ENCODE results near the gene SORCS3. TPM values are rescaled to one million over a fixed set of nuclear protein-coding genes. Genes with fewer than 3 reads are reported as not detected.
A peak's percentile ranks its signal among the peaks of the same experiment; 100 is the strongest.

The SORCS3 gene
- total RNA-seq, 1 experiment from 2014 or later: 0.04 TPM

GRCh38 chr10:104650072-104650471 lies 9.0 kb downstream of the SORCS3 start:
- Mint-ChIP-seq H3K9me3 (no peaks in the 10 kb centered on the region), H3K4me3 (no peak overlapping the region), H3K4me1 (peaks cover 0 to 7% of the 10 kb centered on the region in 2 experiments; a peak in 2 of 4 replicates), H3K27ac (no peak overlapping the region), H3K27me3 (ENCODE audit: low read depth) (peaks cover 44% of the 10 kb centered on the region), H3K36me3 (ENCODE audit: insufficient read depth in 1 of 3, low read depth in 3 of 3) (no peaks in the 10 kb centered on the region)
- H4K8ac ChIP-seq (replicated peaks; ENCODE audit: insufficient read length, low read depth, low read length): no peak overlapping the region
- H2BK5ac ChIP-seq (ENCODE audit: insufficient read length, low read length): no peak overlapping the region
- no peak overlapping the region for H3K56ac ChIP-seq (ENCODE audit: insufficient read length, low read depth, low read length)
- no peaks in the 10 kb centered on the region for H3K23me2 ChIP-seq (ENCODE audit: insufficient read length, low read depth, low read length, poor library complexity, severe bottlenecking)
- H4K91ac ChIP-seq (ENCODE audit: insufficient read length, low read depth, low read length): no peak overlapping the region
- no peaks in the 10 kb centered on the region for H3K79me2 ChIP-seq (ENCODE audit: insufficient read depth, low read length)
- H3K18ac ChIP-seq (ENCODE audit: insufficient read length, low read depth, low read length): no peak overlapping the region
- H3K27ac ChIP-seq (ENCODE audit: insufficient read length, low read depth, low read length): no peak overlapping the region
- no peak overlapping the region for H3T11ph ChIP-seq (ENCODE audit: low read length)
- H3K9me3 ChIP-seq (ENCODE audit: control insufficient read depth, low read depth, low read length): no peaks in the 10 kb centered on the region
- no peaks in the 10 kb centered on the region for H3K79me1 ChIP-seq (ENCODE audit: insufficient read depth, low read depth, low read length, poor library complexity, severe bottlenecking)
- H2BK120ac ChIP-seq (ENCODE audit: low read depth, low read length, poor library complexity, severe bottlenecking): no peak overlapping the region
- H2AFZ ChIP-seq (ENCODE audit: low read length): no peak overlapping the region
- no peak overlapping the region for H3K4ac ChIP-seq (ENCODE audit: low read depth, low read length)
- no CpG with 5 or more reads among the region's 1 CpG for WGBS (ENCODE audit: extremely low coverage, insufficient read length, low lambda C conversion rate)
- no peak overlapping the region for H2BK15ac ChIP-seq (ENCODE audit: low read depth, low read length)
- DNase-seq: no peak
- no peak overlapping the region for H3K9ac ChIP-seq (ENCODE audit: extremely low read depth, insufficient read length, low read length)
- no peak overlapping the region for H2BK20ac ChIP-seq (ENCODE audit: low read depth, low read length, poor library complexity, severe bottlenecking)
- H3K27me3 ChIP-seq (ENCODE audit: insufficient read depth, low read length): no peaks in the 10 kb centered on the region; the same call in 1 of the 2 replicates
- H3K4me2 ChIP-seq (ENCODE audit: insufficient read depth, insufficient read length, low read length): no peak overlapping the region
- H3K4me1 ChIP-seq (ENCODE audit: insufficient read depth, low read length): no peaks in the 10 kb centered on the region
- H4K5ac ChIP-seq (ENCODE audit: insufficient read length, low read depth, low read length): no peak overlapping the region
- peak; percentile 62 for TF ChIP-seq CTCF (conservative IDR thresholded peaks at IDR 0.05)
- no peak overlapping the region for H2BK12ac ChIP-seq (ENCODE audit: insufficient read length, low read depth, low read length)
- H4K20me1 ChIP-seq (ENCODE audit: control insufficient read depth, insufficient read depth, insufficient read length): no peaks in the 10 kb centered on the region
- no peak overlapping the region for H3K14ac ChIP-seq (ENCODE audit: insufficient read depth, low read length)
- H3K23ac ChIP-seq (ENCODE audit: insufficient read length, low read depth, low read length): no peak overlapping the region
- H2AK5ac ChIP-seq (ENCODE audit: insufficient read length, low read length): no peak overlapping the region

Measured in H9 (cell line).